ENCODE data around the gene SLC25A4. TPM values are rescaled to one million over a fixed set of nuclear protein-coding genes. Genes with fewer than 3 reads are reported as not detected.

SLC25A4 gene
- total RNA-seq, 2 experiments from 2014 or later = 4.1 TPM

- H3K27me3 Mint-ChIP-seq = peaks cover 12% of the 10 kb centered on the region
- POLR2A ChIA-PET = no interaction called here
- CTCF ChIA-PET = no interaction called here
These were observed 33.3 kb upstream of the SLC25A4 start for GRCh38 chr4:185109736-185110135.

GRCh38 chr4:185110375-185110823 lies 32.7 kb upstream of the SLC25A4 start:
- H3K36me3 Mint-ChIP-seq (ENCODE audit: low read depth) = no peaks in the 10 kb centered on the region
- ChIA-PET CTCF (no interaction called here), POLR2A (no interaction called here)
- H3K4me1 ChIP-seq (ENCODE audit: insufficient read depth, low read length) = no peaks in the 10 kb centered on the region
- TF ChIP-seq, protein P1, sequence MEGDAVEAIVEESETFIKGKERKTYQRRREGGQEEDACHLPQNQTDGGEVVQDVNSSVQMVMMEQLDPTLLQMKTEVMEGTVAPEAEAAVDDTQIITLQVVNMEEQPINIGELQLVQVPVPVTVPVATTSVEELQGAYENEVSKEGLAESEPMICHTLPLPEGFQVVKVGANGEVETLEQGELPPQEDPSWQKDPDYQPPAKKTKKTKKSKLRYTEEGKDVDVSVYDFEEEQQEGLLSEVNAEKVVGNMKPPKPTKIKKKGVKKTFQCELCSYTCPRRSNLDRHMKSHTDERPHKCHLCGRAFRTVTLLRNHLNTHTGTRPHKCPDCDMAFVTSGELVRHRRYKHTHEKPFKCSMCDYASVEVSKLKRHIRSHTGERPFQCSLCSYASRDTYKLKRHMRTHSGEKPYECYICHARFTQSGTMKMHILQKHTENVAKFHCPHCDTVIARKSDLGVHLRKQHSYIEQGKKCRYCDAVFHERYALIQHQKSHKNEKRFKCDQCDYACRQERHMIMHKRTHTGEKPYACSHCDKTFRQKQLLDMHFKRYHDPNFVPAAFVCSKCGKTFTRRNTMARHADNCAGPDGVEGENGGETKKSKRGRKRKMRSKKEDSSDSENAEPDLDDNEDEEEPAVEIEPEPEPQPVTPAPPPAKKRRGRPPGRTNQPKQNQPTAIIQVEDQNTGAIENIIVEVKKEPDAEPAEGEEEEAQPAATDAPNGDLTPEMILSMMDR (IDR thresholded peaks at IDR 0.05) = no peak
- H3K9me3 Mint-ChIP-seq = no peaks in the 10 kb centered on the region
- H3K4me3 Mint-ChIP-seq = no peak overlapping the region
- no peak overlapping the region for H3K27ac ChIP-seq (ENCODE audit: low read depth in 1 of 2, low read length in 2 of 2)
- H3K36me3 ChIP-seq (ENCODE audit: insufficient read depth, low read length) = no peaks in the 10 kb centered on the region
- H3K4me3 ChIP-seq (ENCODE audit: low read length) = no peak overlapping the region
- intact Hi-C loops (cut with DNase I, micrococcal nuclease) = no loop called here
- peaks cover 0 to 4% of the 10 kb centered on the region in 2 experiments for H3K27me3 ChIP-seq (ENCODE audit: control insufficient read depth in 1 of 2, insufficient read depth in 2 of 2, low read length in 2 of 2)
- no peak overlapping the region for H3K27ac Mint-ChIP-seq
- DNase-seq (no peak), ATAC-seq (ENCODE audit: poor library complexity) (no peak)
- H3K27me3 Mint-ChIP-seq = peaks cover 12% of the 10 kb centered on the region
- H3K4me1 Mint-ChIP-seq (ENCODE audit: low read depth) = no peaks in the 10 kb centered on the region
- no peaks in the 10 kb centered on the region for H3K9me3 ChIP-seq (ENCODE audit: control insufficient read depth in 1 of 2, insufficient read depth in 1 of 2, low read length in 2 of 2)

More at GRCh38 chr4:185109736-185110135, 33.3 kb upstream of the SLC25A4 start:
- Histone ChIP-seq H3K9me3 (ENCODE audit: control insufficient read depth in 1 of 2, insufficient read depth in 1 of 2, low read length in 2 of 2) (no peaks in the 10 kb centered on the region), H3K36me3 (ENCODE audit: insufficient read depth, low read length) (no peaks in the 10 kb centered on the region), H3K27me3 (ENCODE audit: control insufficient read depth in 1 of 2, insufficient read depth in 2 of 2, low read length in 2 of 2) (peaks cover 0 to 4% of the 10 kb centered on the region in 2 experiments), H3K27ac (ENCODE audit: low read depth in 1 of 2, low read length in 2 of 2) (no peak overlapping the region), H3K4me3 (ENCODE audit: low read length) (no peak overlapping the region), H3K4me1 (ENCODE audit: insufficient read depth, low read length) (no peaks in the 10 kb centered on the region)
- Mint-ChIP-seq H3K27ac (no peak overlapping the region), H3K36me3 (ENCODE audit: low read depth) (no peaks in the 10 kb centered on the region), H3K4me3 (no peak overlapping the region), H3K9me3 (no peaks in the 10 kb centered on the region), H3K4me1 (ENCODE audit: low read depth) (no peaks in the 10 kb centered on the region)
- ATAC-seq (ENCODE audit: poor library complexity) = no peak
- intact Hi-C loops (cut with DNase I, micrococcal nuclease) = no loop called here
- DNase-seq = no peak
- TF ChIP-seq, protein P1 (IDR thresholded peaks at IDR 0.05) = no peak

DNA sequence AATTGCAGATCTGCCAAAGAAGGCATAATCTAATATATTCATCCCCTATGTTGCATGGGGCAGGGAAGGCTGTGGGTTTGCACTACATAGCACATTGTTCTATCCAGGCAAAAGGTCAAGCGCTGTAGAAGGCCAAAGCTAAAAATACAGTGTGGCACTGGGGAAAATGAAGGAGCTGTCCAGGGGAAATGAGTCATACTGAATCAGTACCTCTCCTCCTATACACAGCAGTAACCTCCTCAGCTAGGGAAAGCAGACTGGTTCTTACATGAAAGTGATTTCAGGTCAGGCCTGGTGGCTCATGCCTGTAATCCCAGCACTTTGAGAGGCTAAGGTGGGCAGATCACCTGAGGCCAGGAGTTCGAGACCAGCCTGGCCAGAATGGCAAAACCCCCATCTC lies 31.0 kb upstream of the SLC25A4 start:
- peaks cover 0 to 4% of the 10 kb centered on the region in 2 experiments for H3K27me3 ChIP-seq (ENCODE audit: control insufficient read depth in 1 of 2, insufficient read depth in 2 of 2, low read length in 2 of 2)
- no peaks in the 10 kb centered on the region for H3K9me3 ChIP-seq (ENCODE audit: control insufficient read depth in 1 of 2, insufficient read depth in 1 of 2, low read length in 2 of 2)
- ChIA-PET CTCF (no interaction called here), POLR2A (no interaction called here)
- TF ChIP-seq, protein P1 (IDR thresholded peaks at IDR 0.05) = no peak
- ATAC-seq (ENCODE audit: poor library complexity) (no peak), DNase-seq (no peak)
- Mint-ChIP-seq H3K4me3 (no peak overlapping the region), H3K36me3 (ENCODE audit: low read depth) (no peaks in the 10 kb centered on the region), H3K27me3 (peaks cover 12% of the 10 kb centered on the region), H3K9me3 (no peaks in the 10 kb centered on the region), H3K27ac (no peak overlapping the region), H3K4me1 (ENCODE audit: low read depth) (no peaks in the 10 kb centered on the region)
- H3K27ac ChIP-seq (ENCODE audit: low read depth in 1 of 2, low read length in 2 of 2) = no peak overlapping the region
- H3K4me1 ChIP-seq (ENCODE audit: insufficient read depth, low read length) = no peaks in the 10 kb centered on the region
- H3K4me3 ChIP-seq (ENCODE audit: low read length) = no peak overlapping the region
- intact Hi-C loops (cut with DNase I, micrococcal nuclease) = no loop called here
- H3K36me3 ChIP-seq (ENCODE audit: insufficient read depth, low read length) = no peaks in the 10 kb centered on the region

Data from CD4-positive, alpha-beta T cell (primary cell).